ENCODE measurements around the gene CD59.

DNA sequence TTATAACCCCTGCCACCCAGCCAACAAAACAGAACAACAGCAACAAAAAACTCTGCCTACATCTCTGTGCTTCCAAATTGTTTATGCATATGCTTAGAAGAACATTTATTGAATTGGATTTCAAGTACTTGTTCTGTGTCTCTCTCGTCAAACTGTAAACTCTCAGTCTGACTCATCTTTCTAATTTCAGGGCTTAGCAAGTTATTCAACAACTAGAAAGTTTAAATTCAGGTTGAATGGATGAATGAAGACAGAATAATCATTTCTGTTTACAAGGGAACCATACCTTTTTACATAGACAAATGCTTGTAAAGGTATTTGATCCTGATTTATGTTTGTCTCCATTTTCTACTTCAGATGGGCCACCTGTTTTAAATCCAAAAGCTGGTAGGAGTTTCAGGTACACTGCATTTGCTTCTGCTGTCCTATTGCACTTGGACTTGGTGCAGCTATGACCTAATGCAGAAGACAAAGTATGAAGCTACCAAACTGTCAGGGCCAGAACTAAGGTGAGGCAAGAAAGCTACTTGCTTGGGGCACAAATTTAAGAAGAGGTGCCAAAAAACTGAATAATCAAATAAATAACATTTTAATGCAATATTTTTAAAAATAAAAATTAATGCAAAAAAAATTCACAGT is 39.7 kb upstream of the CD59 start:
- TF ChIP-seq POLR2AphosphoS5 (IDR thresholded peaks at IDR 0.05): no peak
- TF ChIP-seq, protein P1, sequence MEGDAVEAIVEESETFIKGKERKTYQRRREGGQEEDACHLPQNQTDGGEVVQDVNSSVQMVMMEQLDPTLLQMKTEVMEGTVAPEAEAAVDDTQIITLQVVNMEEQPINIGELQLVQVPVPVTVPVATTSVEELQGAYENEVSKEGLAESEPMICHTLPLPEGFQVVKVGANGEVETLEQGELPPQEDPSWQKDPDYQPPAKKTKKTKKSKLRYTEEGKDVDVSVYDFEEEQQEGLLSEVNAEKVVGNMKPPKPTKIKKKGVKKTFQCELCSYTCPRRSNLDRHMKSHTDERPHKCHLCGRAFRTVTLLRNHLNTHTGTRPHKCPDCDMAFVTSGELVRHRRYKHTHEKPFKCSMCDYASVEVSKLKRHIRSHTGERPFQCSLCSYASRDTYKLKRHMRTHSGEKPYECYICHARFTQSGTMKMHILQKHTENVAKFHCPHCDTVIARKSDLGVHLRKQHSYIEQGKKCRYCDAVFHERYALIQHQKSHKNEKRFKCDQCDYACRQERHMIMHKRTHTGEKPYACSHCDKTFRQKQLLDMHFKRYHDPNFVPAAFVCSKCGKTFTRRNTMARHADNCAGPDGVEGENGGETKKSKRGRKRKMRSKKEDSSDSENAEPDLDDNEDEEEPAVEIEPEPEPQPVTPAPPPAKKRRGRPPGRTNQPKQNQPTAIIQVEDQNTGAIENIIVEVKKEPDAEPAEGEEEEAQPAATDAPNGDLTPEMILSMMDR (IDR thresholded peaks at IDR 0.05): no peak
- no peak for TF ChIP-seq EP300 (IDR thresholded peaks at IDR 0.05)
- no peak for TF ChIP-seq POLR2A (IDR thresholded peaks at IDR 0.05)
